Kidney glomerular epithelial cell (primary cell): ENCODE results near the gene ANKRD50.
A peak's percentile ranks its signal among the peaks of the same experiment; 100 is the strongest.

Experiments
- DNase-seq: peaks from one replicate; lab custom pipeline; 2025; lab: John Stamatoyannopoulos, UW

Gene ANKRD50

GRCh38 chr4:124708517-124709300 is 3.8 kb downstream of the ANKRD50 start:
- DNase-seq: no peak

GRCh38 chr4:124705393-124705792 is 7.1 kb downstream of the ANKRD50 start:
- DNase-seq: no peak

- no peak for DNase-seq
Observed at GRCh38 chr4:124703154-124703553, 9.4 kb downstream of the ANKRD50 start.

GRCh38 chr4:124697441-124697840 is 15.1 kb downstream of the ANKRD50 start:
- DNase-seq: no peak

GRCh38 chr4:124696182-124696581 is 16.4 kb downstream of the ANKRD50 start:
- no peak for DNase-seq

- no peak for DNase-seq
Observed at GRCh38 chr4:124694946-124695598, 17.5 kb downstream of the ANKRD50 start.

GRCh38 chr4:124694306-124694705 is 18.2 kb downstream of the ANKRD50 start:
- DNase-seq: no peak

GRCh38 chr4:124691801-124692200 is 20.7 kb downstream of the ANKRD50 start:
- DNase-seq: no peak

- DNase-seq: no peak
Observed at GRCh38 chr4:124686279-124686678, 26.3 kb downstream of the ANKRD50 start.

- no peak for DNase-seq
Observed at GRCh38 chr4:124685851-124686250, 26.7 kb downstream of the ANKRD50 start.

GRCh38 chr4:124684301-124684700 is 28.2 kb downstream of the ANKRD50 start:
- no peak for DNase-seq

- DNase-seq: no peak
Observed at GRCh38 chr4:124682384-124682783, 30.1 kb downstream of the ANKRD50 start.

- DNase-seq: no peak
Observed at GRCh38 chr4:124666496-124666895, 46.0 kb downstream of the ANKRD50 start.

- DNase-seq: no peak
Observed at GRCh38 chr4:124658795-124659194, 53.7 kb downstream of the ANKRD50 start.

GRCh38 chr4:124650614-124651013 is 61.9 kb downstream of the ANKRD50 start:
- DNase-seq: no peak

- no peak for DNase-seq
Observed at GRCh38 chr4:124647599-124647998, 64.9 kb downstream of the ANKRD50 start.

GRCh38 chr4:124644621-124645020 is 67.9 kb downstream of the ANKRD50 start:
- no peak for DNase-seq

GRCh38 chr4:124642846-124643245 is 69.7 kb downstream of the ANKRD50 start:
- no peak for DNase-seq

GRCh38 chr4:124641715-124642381 is 70.7 kb downstream of the ANKRD50 start:
- DNase-seq: peak; percentile 97

GRCh38 chr4:124640022-124640730 is 72.4 kb downstream of the ANKRD50 start:
- peak; percentile 39 for DNase-seq

- no peak for DNase-seq
Observed at GRCh38 chr4:124637321-124637720, 75.2 kb downstream of the ANKRD50 start.

GRCh38 chr4:124636788-124637187 is 75.7 kb downstream of the ANKRD50 start:
- peak; percentile 7 for DNase-seq
